ENCODE measurements around the gene TMX2. TPM values are rescaled to one million over a fixed set of nuclear protein-coding genes. Genes with fewer than 3 reads are reported as not detected.

Gene TMX2
- total and polyA plus RNA-seq, 10 of the 15 experiments (the other 5 are each of a cell fraction or from before 2014, with no cell fraction given): 64.3 to 134 (median 91.6) TPM

DNA sequence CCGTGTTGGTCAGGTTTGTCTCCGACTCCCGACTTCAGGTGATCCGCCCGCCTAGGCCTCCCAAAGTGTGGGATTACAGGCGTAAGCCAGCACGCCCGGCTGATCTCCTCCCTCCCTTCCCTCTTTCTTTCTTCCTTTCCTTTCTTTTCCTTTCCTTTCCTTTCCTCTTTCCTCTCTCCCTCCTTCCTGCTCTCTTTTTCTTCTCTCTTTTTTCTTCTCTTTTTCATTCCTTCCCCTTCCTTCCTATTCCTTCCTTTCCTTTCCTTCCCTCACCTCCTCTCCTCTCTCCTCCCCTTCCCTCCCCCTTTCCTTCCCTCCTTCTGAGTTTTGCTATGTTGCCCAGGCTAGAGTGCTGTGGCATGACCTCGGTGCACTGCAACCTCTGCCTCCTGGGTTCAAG lies 48.4 kb upstream of the TMX2 start (continued):
- TF ChIP-seq STAT1 (conservative IDR thresholded peaks at IDR 0.05): no peak
- TF ChIP-seq, protein P1, sequence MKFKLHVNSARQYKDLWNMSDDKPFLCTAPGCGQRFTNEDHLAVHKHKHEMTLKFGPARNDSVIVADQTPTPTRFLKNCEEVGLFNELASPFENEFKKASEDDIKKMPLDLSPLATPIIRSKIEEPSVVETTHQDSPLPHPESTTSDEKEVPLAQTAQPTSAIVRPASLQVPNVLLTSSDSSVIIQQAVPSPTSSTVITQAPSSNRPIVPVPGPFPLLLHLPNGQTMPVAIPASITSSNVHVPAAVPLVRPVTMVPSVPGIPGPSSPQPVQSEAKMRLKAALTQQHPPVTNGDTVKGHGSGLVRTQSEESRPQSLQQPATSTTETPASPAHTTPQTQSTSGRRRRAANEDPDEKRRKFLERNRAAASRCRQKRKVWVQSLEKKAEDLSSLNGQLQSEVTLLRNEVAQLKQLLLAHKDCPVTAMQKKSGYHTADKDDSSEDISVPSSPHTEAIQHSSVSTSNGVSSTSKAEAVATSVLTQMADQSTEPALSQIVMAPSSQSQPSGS (IDR thresholded peaks at IDR 0.05; ENCODE audit: low read length): no peak
- TF ChIP-seq, protein P2, sequence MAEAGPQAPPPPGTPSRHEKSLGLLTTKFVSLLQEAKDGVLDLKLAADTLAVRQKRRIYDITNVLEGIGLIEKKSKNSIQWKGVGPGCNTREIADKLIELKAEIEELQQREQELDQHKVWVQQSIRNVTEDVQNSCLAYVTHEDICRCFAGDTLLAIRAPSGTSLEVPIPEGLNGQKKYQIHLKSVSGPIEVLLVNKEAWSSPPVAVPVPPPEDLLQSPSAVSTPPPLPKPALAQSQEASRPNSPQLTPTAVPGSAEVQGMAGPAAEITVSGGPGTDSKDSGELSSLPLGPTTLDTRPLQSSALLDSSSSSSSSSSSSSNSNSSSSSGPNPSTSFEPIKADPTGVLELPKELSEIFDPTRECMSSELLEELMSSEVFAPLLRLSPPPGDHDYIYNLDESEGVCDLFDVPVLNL (IDR thresholded peaks at IDR 0.05; ENCODE audit: low read depth, low read length): no peak

DNA sequence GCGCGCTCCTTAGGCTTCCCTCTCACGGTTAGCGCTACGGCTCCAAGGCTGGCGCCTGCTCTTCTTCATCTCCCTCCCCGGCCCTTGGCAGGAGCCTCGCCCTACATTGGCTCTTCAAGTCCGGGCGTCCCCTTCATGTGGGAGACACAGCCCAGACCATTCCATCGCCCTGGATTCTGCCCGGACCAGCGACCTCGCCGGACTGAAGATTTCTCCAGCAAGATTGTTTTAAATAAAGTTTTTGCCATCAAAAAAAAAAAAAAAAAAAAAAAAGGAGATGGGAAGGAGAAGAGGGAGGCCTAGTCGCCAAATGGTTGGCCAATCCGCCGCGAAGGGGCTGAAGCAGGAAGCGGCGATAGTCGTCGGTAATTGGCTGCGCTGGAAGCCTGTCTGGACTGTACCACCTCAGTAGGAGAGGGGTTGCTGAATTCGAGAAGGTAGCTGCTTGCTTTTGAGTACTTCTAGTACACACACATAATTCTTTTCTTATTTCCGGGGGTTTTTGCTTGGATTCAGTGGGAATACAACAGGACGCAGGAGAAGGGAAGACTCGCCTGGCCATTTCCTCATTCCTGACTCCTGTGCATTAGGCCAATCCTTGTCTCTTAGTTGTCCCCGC lies 45.2 kb upstream of the TMX2 start:
- ChIA-PET RAD21 (ENCODE audit: unreplicated experiment) (interaction anchor here (0.9 to 4.8 kb wide), 3 partner anchors 9 to 151 kb away, joined by 3 to 22 read pairs (median 3); partner anchors contain the start of gene CLP1), CTCF (interaction anchor here (0.9 to 4.3 kb wide), 6 partner anchors 23 to 175 kb away, joined by 3 to 28 read pairs (median 4); no protein-coding TSS in a partner anchor), SMC1A (ENCODE audit: uncharacterized antibody, unreplicated experiment) (interaction anchor here (0.7 to 1.6 kb wide), 5 partner anchors 8 to 132 kb away, joined by 3 to 14 read pairs (median 4); partner anchors contain the start of gene CLP1), POLR2A (interaction anchor here (0.7 to 2.3 kb wide), 3 partner anchors 9 to 133 kb away, joined by 3 to 7 read pairs (median 3); partner anchors contain the start of gene CLP1)
- DNase-seq (ENCODE audit: low read depth, low spot score): no peak
- peaks cover 7% of the 10 kb centered on the region for H3K4me1 ChIP-seq (ENCODE audit: control insufficient read depth, insufficient read depth, low read length)
- H3K4me3 ChIP-seq: peak overlapping the region; percentile 86
- peak overlapping the region; percentile 99 for H3K27ac ChIP-seq (ENCODE audit: control insufficient read depth, insufficient read depth)
- in situ Hi-C loops (cut with MboI) (loop anchor here (10.0 kb wide), 1 partner anchor 858 kb away; no protein-coding TSS in a partner anchor), intact Hi-C loops (cut with micrococcal nuclease; ENCODE audit: unreplicated experiment) (loop anchor here (1.0 to 5.0 kb wide), 6 partner anchors 10 to 1890 kb away; partner anchors contain the start of genes CLP1, MED19, SELENOH and TMX2)
- no peaks in the 10 kb centered on the region for H3K9me3 ChIP-seq (replicated peaks; ENCODE audit: control insufficient read depth, insufficient read depth, low read length)
- H3K27me3 ChIP-seq (replicated peaks in 1 of 2; ENCODE audit: control insufficient read depth in 2 of 2, insufficient read depth in 2 of 2, low read length in 1 of 2): no peaks in the 10 kb centered on the region
- WGBS (ENCODE audit: insufficient coverage, insufficient replicate concordance, low lambda C conversion rate, missing lambda C conversion rate): 1% methylated on average over 29 of the region's 29 CpGs
- BruUV-seq (replicated peaks): no TSS peak
- H3K36me3 ChIP-seq (ENCODE audit: control insufficient read depth in 2 of 2, insufficient read depth in 2 of 2, low read length in 1 of 2): peaks cover 0 to 5% of the 10 kb centered on the region in 2 experiments; a peak in 2 of 4 replicates
- no peak for FAIRE-seq
- ATAC-seq: peak; percentile 80
- H3K4me2 ChIP-seq (ENCODE audit: control insufficient read depth, insufficient read depth): peak overlapping the region; percentile 62
- H2AFZ ChIP-seq (ENCODE audit: control insufficient read depth, low read depth, low read length): peak overlapping the region; percentile 95
- peak overlapping the region; percentile 89 for H3K9ac ChIP-seq (ENCODE audit: control insufficient read depth, insufficient read depth, low read length)
- peaks cover 1% of the 10 kb centered on the region; the same call in 1 of the 2 replicates for H4K20me1 ChIP-seq (ENCODE audit: control insufficient read depth, insufficient read depth)
- H3K79me2 ChIP-seq (ENCODE audit: control insufficient read depth, insufficient read depth, low read length): peaks cover 42% of the 10 kb centered on the region
- TF ChIP-seq NRF1 (conservative IDR thresholded peaks at IDR 0.05; ENCODE audit: low read depth, low read length) (no peak), TCF12 (IDR thresholded peaks at IDR 0.05; ENCODE audit: low read depth, low read length) (no peak), CREM (IDR thresholded peaks at IDR 0.05; ENCODE audit: low read depth) (no peak; the same call in 1 of the 2 replicates), RB1 (IDR thresholded peaks at IDR 0.05; ENCODE audit: borderline replicate concordance) (no peak), FOXK2 (IDR thresholded peaks at IDR 0.05) (peak; percentile 98), PAX5 (IDR thresholded peaks at IDR 0.05; ENCODE audit: borderline replicate concordance, low read depth, low read length) (no peak), SPI1 (IDR thresholded peaks at IDR 0.05; ENCODE audit: borderline replicate concordance, insufficient read depth, low read depth, low read length) (peak; percentile 69; the same call in 1 of the 2 replicates), MTA3 (IDR thresholded peaks at IDR 0.05; ENCODE audit: borderline replicate concordance, low read length) (no peak), GABPA (IDR thresholded peaks at IDR 0.05; ENCODE audit: low read depth) (peak; percentile 82), JUNB (IDR thresholded peaks at IDR 0.05) (no peak), TBL1XR1 (IDR thresholded peaks at IDR 0.05; ENCODE audit: low read depth, low read length) (0 out of 2 replicates have a peak, but pooled peaks have one; percentile 17), SREBF1 (IDR thresholded peaks at IDR 0.05; ENCODE audit: low read length) (peak; percentile 96), RAD51 (IDR thresholded peaks at IDR 0.05) (no peak)
- TF ChIP-seq, protein P3, sequence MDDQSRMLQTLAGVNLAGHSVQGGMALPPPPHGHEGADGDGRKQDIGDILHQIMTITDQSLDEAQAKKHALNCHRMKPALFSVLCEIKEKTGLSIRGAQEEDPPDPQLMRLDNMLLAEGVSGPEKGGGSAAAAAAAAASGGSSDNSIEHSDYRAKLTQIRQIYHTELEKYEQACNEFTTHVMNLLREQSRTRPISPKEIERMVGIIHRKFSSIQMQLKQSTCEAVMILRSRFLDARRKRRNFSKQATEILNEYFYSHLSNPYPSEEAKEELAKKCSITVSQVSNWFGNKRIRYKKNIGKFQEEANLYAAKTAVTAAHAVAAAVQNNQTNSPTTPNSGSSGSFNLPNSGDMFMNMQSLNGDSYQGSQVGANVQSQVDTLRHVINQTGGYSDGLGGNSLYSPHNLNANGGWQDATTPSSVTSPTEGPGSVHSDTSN (IDR thresholded peaks at IDR 0.05; ENCODE audit: insufficient replicate concordance, low read depth, low read length): peak; percentile 95
- TF ChIP-seq, protein P4, sequence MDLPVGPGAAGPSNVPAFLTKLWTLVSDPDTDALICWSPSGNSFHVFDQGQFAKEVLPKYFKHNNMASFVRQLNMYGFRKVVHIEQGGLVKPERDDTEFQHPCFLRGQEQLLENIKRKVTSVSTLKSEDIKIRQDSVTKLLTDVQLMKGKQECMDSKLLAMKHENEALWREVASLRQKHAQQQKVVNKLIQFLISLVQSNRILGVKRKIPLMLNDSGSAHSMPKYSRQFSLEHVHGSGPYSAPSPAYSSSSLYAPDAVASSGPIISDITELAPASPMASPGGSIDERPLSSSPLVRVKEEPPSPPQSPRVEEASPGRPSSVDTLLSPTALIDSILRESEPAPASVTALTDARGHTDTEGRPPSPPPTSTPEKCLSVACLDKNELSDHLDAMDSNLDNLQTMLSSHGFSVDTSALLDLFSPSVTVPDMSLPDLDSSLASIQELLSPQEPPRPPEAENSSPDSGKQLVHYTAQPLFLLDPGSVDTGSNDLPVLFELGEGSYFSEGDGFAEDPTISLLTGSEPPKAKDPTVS (IDR thresholded peaks at IDR 0.05; ENCODE audit: low read depth, low read length): no peak
